ENCODE measurements around the gene S100A12.
A peak's percentile ranks its signal among the peaks of the same experiment; 100 is the strongest.
"Not testable (repeated sequence)": the region's sequence is repeated elsewhere in the genome, so short reads cannot be mapped to it uniquely, and the experiment has no call there.

Gene S100A12

DNA sequence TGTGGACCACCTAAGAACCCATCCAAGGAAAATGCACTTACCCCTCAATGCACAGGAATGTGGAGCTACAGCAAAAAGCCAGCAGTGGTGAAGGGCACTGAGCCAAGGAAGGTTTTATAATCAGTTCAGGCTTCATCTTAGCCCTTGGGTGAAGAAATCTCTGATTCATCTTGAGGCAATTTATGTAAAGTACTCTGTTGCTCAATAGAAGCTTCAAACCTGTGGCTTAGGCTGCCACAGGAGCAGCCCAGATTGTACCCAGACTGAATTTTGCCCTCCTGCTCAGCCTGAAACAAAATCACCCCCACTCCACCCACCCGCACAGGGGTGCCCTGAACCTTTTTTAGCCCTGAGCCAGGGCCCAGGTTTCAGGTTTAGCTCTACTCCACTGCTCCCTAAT lies at the start of gene S100A12:
TSS of gene S100A12 (minus strand) at position 111 of the 400 bp plus-strand sequence. CDS start 1,029 bp downstream, outside the sequence.
- DNase-seq, result no peak

DNA sequence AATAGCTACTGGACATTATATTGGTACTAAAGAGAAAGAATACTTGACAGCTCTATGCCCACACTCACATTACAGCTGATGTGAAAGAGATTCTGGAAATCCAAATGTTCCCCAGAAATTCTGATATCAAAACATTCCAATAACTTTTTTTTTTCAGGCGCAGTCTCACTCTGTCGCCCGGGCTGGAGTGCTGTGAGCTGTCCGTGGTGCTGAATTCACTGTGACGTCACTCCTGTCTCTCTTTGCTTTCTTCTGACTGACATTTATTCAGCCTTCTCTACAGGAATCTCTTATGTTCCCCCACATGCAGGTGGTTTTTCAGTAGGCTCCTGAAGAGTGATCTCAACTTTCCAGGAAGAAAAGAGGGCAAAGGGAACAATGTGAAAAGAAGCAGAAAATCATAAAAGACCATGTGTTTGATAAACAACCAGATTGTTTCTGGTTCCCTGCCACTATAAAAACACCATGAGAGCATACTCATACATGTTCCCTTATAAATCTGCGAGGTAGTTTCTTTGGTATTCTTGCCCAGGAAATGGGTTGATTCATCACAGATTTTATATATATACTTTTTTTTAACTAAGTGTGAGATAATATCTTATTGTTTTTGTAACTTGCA lies 47.1 kb upstream of the S100A12 start:
- DNase-seq, result peak; percentile 83

DNA sequence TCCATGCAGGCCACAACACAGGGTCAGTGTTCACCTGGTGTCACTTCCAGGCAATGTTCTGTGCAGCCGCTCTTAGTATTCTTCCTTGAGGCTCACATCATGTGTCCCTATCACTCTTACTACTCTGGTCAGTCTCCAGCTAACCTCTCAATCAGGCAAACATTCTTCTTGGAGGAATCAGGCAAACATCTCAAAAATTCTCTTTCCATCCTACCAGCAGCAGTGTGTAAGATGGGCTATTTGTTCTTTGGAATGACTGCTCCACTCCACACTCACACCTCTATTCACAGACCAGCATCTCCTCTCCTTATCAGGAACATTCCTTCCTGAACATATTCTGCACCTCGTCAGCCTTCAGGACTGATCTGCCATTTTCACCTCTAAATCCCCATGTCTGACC lies 44.9 kb upstream of the S100A12 start:
- DNase-seq, result no peak

DNA sequence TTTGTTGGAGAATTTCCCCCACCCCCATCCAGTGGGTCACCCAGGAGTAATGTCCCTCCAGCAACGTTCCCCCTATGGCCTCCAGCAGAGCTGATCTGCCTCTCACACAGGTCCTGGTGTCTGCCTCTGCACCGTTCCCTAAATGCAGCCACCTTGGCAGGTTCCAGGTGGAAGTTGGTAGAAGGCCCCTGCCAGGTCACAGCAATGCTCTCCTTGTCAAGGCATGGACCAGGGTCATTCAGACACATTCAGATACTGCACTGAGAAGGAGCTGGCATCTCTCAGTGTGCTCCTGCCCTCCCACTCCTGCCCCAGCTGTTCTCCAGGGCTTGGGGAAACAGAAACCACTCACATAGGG lies 44.0 kb upstream of the S100A12 start:
- DNase-seq, result not testable (repeated sequence)

DNA sequence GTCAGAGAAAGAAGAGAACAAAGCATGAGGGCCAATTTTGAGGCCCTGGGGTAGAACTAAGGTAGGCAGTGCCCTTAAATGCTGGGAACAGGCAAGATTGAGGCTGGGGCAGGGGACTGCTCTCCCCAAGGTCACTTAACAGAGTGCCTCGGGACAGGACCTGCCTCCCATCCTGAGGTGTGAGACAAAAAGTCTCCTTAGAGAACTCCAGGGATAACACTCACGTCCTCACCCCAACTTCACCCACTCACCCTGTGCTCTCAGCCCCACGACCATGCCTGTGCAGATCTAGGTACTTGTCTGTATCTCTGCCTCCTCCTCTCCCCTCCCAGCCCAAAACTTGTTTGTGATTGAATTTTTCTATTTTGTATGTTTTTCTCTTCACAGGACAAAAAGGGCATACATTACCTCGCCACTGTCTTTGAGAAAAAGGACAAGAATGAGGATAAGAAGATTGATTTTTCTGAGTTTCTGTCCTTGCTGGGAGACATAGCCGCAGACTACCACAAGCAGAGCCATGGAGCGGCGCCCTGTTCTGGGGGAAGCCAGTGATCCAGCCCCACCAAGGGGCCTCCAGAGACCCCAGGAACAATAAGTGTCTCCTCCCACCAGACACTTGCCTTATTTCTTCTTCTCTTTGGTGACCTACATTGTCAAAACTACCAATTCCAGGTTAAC lies 43.5 kb upstream of the S100A12 start:
- not testable (repeated sequence) for DNase-seq

DNA sequence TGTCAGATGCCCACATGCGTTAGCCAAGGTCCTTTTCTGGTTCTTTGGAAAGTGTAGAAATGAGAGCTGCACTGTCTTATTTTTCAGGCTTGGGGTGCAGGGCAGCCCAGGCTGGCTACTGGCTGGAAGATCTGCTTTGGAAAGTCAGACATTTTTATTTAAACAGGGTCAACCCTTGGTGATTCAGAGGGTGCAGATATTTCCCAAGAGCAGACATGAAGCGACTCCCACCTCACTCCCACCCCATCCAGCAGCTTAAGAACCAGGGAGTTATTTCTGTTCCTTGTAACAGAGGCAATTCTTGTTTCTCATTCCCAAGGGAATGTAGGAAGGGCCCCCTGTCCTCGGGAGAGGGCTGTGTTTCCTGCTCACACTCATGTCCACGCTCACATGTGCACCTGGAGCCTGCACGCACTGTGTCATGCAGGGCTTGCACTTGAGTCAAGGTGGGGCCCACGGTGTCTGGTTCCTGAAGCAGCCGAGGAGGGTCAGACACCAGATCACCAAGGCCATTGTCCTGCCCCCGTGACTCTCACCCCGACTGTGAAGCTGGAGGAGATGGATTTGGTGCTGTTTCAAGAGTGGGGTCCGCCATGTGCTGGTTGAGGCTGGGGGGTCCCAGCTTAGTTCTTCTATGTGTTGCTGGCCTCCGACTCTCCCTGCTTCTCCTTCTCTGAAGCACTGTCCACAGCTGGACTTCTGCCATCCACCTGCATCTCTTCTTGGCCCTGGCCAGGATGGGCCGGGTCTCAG lies 41.9 kb upstream of the S100A12 start:
- no peak for DNase-seq

DNA sequence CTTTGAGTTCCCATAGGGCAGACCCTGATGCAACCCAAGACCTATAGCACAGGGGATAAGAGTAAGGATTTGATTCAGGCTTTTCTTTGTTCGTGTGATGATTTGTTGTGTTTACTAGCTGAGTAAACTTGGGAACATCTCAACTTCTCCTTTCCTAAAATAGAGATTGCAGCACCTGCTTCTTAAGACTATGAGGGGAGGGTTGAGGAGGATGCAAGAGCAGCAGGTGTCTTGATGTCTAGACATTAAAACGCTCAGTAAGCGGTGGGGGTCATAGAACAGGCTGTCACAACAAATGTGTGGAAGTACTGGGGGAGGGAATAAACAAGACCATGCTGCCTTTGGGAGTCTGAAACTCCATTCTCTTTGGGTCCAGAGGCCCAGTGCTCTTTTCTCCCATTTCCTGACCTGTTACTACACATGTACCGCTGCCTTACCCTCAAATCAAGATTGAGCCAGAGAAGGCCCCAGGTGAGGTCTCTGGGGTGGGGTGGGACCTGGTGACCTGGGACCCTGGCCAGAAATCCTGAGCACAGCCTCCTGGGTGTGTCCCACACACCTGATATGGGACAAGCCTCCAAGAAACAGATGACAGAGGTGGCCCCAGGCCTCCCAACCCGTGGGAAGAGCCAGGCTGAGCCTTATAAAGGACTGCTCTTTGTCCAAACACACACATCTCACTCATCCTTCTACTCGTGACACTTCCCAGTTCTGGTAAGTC lies 40.6 kb upstream of the S100A12 start, which contains the start of gene S100A7A:
TSS of gene S100A7A (plus strand) at position 671 of the 721 bp plus-strand sequence. CDS start 1,563 bp downstream, outside the sequence.
- peak; percentile 29 for DNase-seq

DNA sequence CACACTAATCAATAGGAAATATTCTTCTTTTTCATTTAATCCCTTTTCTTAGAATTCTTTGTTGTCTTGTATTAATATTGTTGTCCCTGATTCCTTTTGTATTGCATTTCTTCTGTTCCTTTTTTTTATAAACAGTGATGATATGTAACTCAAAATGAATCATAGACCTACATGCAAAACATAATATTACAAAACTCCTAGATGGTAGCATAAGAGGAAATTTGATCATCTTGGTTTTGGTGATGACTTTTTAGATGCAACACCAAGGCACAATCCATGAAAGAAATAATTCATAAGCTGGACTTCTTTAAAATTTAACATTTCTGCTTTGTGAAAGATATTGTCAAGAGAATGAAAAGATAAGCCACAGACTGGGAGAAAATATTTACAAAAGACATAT lies 38.5 kb upstream of the S100A12 start:
- not testable (repeated sequence) for DNase-seq

DNA sequence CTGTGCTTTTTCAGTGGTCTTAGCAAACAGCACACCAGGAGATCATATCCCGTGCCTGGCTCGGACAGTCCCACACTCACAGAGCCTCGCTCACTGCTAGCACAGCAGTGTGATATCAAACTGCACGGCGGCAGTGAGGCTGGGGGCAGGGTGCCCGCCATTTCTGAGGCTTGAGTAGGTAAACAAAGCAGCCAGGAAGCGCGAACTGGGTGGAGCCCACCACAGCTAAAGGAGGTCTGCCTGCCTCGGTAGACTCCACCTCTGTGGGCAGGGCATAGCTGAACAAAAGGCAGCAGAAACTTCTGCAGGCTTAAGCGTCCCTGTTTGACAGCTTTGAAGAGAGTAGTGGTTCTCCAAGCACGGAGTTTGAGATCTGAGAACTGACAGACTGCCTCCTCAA lies 31.9 kb upstream of the S100A12 start:
- DNase-seq, result not testable (repeated sequence)

DNA sequence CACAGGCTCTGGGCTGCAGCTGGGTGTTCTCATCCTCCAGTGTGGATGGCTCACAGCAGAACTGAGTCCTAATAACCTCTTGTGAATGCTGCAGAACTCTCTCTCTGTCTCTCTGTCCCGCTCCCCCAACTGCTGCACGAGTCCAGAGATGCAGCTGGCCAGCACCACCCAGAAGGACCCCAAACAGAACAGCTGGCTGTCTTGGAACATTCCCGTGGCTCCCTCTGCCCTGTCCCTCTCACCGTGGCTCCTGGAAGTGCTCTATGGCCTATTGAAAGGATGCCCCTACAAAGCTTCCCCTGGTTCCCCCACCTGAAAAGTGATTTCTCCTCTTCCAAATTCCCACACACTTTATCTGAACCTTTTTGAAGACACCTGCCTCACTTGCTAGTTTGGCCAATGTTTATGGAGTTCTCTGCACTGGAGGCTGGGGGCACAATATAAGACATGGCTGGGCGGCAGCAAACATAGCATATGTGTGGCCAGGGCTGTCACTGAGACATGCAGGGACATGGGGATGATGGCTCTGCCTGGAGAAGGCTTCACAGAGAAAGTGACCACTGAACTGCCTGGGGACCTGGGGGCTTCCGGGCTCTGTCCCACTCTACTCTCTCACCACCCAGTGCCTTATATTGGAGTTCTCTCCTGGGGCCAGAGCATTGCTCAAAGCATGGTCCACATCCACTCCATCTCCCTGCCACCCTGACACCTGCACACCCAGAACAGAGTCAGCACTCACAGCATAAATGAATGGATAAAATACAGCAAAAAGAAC lies 30.6 kb upstream of the S100A12 start:
- DNase-seq, result not testable (repeated sequence)

DNA sequence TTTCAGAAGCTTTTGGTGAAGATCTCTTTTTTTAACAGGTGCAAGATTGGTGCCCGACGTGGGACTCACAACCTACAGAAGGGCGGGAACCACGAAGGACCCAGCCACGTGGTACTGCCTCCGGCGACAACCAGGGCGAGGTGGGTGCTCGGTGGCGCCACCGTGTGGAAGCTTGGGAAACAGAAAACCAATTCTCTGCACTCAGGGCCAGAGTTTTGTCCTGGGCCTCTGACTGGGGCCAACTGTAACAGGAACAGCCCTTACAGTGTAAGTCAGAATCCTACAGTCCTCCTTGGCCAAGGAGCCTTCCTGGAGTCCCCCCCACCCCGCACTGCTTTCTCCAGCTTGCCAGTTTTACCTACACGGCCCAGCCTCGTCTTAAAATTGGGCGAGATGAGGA lies 29.3 kb upstream of the S100A12 start:
- peak; percentile 63 for DNase-seq

DNA sequence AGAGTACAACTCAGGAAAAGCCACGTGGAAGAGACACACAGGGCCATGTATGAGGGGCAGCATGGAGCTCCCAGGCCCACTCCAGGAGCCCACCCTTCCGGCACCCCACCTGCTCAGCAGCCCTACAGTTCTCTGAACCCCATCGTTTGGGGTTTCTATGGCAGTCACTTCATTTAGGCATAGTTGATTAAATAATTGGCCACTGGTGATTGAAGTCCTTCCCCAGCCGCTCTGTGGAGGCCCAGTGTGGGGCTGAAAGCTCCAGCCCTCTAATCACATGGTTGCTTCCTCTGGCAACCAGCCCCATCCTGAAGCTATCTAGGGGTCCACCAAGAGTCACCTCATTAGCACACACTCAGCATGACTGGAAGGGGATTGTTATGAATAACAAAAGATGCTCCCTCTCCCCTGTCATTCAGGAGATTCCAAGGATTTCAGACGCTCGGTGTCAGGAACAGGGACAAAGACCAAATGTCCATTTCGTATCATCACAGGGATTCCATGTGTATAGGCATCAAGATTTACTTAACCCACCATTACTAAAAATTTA lies 28.7 kb upstream of the S100A12 start:
- no peak for DNase-seq

DNA sequence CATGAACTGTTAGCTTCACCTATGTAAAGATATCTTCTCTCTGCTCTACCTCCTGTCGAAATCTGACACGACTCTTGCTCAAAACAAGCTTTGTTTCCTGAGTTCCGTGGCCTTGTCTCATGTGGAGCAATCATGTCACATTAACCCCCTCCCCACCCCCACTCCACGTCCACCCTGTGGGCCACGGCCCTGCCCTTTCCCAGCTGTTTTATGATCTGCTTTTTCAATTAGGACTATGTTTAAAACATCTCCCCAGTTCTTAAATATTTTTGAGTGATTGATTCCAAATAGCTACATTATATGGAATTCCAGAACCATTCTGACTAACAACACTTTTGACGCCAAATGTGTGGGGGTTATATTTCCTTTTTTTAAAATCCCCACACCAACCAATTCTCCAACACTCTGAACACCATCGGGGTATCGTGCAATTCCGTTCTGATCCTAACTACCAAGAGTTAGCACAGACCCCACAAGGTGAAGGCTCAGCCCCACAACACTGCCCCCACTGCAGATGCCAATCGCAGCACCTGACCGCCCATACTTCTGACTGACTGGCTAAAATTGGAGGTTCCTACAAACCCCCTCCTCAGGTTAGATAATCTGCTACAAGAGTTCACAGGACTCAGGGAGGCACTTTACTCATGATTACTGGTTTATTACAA lies 28.1 kb upstream of the S100A12 start:
- no peak for DNase-seq

DNA sequence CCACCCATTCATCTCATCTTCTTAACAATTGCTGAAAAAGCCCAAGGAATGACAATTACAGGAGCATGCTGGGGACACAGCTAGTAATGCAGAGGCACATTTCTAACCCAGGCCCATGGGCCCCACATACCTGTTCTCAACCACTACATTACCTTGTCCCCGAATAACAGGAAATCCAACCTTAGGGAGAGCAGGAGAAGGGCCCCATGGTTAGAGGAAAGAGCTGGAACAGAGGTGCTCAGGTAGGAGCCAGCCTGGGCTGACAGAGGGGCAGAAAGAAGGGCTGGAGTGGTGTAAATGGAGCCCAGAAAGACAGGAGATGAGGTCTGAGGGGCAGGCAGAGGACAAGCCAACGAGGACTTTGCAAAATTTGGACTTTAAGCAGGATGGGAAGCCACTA lies 26.8 kb upstream of the S100A12 start:
- DNase-seq, result no peak

DNA sequence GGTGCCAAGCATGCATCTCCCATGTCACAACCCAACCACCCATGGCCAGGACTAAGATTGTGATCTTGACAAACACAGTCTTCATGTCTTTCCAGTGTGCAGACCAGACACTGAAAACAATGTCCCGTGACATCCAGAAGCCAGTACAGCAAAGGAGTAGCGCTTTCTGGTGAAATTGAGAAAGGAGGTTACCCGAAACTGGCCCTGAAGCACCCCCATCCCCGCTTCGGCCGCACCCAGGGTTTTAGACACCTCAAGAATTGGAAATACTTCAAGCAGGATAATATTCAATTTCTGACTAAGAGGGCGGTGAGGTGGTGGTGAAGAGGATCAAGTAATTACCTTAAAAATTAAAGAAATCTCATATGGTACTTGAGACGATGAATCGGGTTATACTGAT lies 26.0 kb upstream of the S100A12 start:
- DNase-seq, result no peak

DNA sequence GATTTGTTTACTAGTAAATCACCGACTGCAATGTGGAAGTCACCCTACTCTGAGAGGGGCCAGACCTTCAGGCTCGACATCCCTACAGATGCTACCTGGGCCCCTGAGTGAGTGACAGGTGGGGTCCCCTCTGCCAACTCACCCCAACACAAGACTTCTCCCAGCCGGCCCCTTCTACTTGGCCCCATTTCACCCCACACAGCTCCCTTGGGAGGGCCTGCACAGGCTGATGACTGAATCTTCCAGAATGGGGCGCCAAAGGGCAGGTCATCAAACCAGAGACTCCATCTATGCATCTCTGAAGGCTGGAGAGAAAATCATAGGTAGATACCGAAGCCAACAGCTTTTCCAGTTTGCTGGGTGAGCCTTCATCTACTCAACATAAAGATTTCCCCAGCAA lies 24.8 kb upstream of the S100A12 start:
- peak; percentile 22 for DNase-seq

DNA sequence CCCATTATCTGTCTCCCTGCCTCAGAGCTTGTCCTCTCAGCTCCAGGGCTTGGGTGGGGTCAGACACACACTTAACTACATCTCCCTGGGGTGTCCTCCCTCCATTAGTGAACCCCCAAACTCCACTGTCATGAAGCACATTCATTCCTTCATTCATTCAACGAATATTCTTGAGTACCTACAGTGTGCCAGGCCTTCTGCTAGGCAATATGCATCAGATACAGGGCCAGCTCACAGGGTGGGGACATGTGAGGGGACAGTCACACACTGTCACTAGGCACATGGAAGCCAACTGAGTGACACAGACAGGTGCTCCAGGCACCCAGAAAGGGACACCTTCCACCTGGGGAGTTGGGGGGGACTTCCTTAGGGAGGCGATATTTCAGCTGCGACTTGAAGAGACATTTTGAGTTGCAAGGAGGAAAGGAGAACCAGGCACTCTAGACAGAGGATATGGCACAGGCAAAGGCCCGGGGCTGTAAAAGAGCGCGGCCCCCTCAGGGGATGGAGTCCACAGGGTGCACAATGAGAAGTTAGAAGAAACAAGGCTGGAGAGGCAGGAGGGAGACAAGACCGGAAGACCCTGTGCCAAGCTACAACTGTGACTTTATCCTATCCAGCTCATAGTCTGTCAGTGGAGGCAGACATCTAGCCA lies 24.1 kb upstream of the S100A12 start:
- DNase-seq, result no peak

DNA sequence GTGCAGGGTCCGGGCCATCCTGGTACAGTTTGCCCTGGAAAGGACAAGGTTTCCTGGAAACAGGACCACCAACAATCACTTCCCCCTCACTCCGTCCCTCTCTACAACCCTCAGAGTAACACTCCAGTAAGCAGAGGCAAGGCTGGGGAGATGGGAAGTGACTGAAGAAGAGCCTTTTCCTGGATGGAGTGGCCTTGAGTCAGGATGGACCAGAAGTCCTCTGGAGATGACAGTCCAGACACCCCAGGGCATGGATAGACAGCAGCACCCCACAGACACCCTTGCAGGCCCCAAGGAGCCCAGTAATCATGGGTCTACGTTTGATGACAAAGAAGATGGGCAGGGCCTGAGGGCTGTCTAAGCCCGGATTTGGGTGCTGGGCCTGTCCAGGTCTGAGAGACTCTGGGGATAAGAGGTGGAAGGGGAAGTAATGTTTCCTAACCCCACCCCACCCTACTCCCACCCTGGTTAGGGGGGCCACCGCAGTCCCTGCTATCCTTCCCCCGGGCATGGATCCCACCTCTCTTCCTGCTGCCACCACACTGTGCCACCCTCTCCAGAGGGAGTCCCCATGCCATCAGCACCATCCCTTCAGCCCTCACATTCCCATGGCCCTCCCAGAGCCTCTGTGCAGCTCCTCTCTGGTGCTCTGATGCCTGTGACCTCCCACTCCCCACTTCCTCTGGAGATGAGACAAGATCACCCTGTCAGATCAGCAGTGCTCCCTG lies 22.7 kb upstream of the S100A12 start:
- DNase-seq, result no peak

DNA sequence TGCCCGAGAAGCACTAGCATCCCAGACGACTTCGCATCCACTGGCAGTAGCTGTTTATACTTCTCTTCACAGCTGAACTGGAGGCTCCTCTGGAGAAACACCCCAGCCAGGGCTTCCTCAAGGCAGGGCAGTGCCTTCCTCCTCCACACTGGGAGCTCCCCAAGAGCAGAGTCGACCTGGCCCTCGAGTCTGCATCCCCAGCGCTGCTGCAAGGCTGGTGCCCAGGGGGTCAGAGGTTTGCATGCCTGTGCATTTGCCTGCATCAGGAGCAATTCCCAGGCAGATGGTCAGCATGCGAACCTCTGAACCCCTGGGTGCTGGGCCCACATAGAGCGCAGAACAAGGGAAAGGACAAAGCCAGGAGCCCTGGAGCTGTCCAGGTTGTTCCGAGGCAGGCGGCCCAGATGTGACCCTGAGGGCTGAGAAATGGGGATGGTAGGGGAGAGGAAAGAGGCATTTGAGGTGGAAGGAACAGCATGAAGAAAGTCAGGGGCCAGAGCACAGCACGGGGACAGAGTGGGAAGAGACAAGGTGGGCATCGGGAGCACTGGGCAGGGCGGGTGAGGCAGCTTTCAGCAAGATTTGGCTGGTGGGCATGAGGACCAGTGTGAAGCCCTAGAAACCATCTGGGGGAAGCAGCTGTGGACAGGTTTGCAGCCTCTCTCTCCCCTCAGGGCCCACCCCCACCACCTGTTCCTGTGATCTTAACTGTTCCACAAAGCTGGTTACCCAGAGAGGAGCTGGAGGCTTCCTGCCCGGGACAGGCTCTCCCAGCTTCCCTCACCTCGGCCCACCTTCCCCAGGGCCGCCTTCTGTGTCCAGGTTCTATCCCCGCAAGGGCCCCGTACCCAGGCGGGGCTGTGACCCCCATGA lies 21.9 kb upstream of the S100A12 start:
- DNase-seq, result no peak

All from RPMI8226 (cell line).